Keratinocyte (primary cell): ENCODE results near the gene S1PR4. TPM values are rescaled to one million over a fixed set of nuclear protein-coding genes. Genes with fewer than 3 reads are reported as not detected.

Experiments used
- DNase-seq: peaks from one replicate; pipeline ENCODE4 v3.0.0-alpha.2; 2011; ENCODE audit warnings: low read depth, missing footprints, low spot score
- FAIRE-seq: peaks from 2 replicates; lab custom pipeline; 2011; peaks lifted over from hg19 to GRCh38; lab: Jason Lieb, UNC
- H2AFZ ChIP-seq: 2 replicates; pipeline ENCODE4 v1.6.0; 2012; ENCODE audit warnings: low read length, control low read depth, inconsistent platforms; ENCODE audit not compliant: control insufficient read depth
- H3K27ac ChIP-seq: 2 replicates; pipeline ENCODE4 v1.5.1; 2011; ENCODE audit warnings: low read length; ENCODE audit not compliant: control insufficient read depth, insufficient read depth
- H3K27me3 ChIP-seq: 3 replicates; pipeline ENCODE4 v1.6.0; 2011; ENCODE audit warnings: low read length; ENCODE audit not compliant: control insufficient read depth, insufficient read depth; ENCODE audit errors: extremely low read depth
- H3K36me3 ChIP-seq, 2 experiments: 2 replicates in 1 of 2; 3 replicates in 1 of 2; pipeline ENCODE4 v1.5.1; 2011; ENCODE audit warnings: low read length in 2 of 2, mild to moderate bottlenecking in 1 of 2; ENCODE audit not compliant: control insufficient read depth in 2 of 2, insufficient read depth in 2 of 2; ENCODE audit errors: extremely low read depth in 1 of 2
- H3K4me1 ChIP-seq: 3 replicates; pipeline ENCODE4 v1.5.1; 2011; ENCODE audit warnings: low read length; ENCODE audit not compliant: control insufficient read depth, insufficient read depth; ENCODE audit errors: extremely low read depth
- H3K4me2 ChIP-seq: 3 replicates; pipeline ENCODE4 v1.6.0; 2011; ENCODE audit warnings: low read depth, low read length; ENCODE audit not compliant: control insufficient read depth, insufficient read depth; ENCODE audit errors: extremely low read depth
- H3K4me3 ChIP-seq, 3 experiments: fragments of 200-600 bp in 1 of 3; sonication (generic) in 1 of 3; 2 replicates in 2 of 3; 3 replicates in 1 of 3; pipeline ENCODE4 v1.5.1; 2011 to 2016; ENCODE audit warnings: low read length in 3 of 3, mild to moderate bottlenecking in 3 of 3, control low read depth in 2 of 3, inconsistent platforms in 1 of 3, low read depth in 1 of 3, mixed read lengths in 1 of 3, mixed run types in 1 of 3, moderate library complexity in 1 of 3; ENCODE audit not compliant: control insufficient read depth in 2 of 3, insufficient read depth in 2 of 3; ENCODE audit errors: extremely low read depth in 1 of 3
- H3K79me2 ChIP-seq: 2 replicates; pipeline ENCODE4 v1.6.0; 2012; ENCODE audit warnings: low read length; ENCODE audit not compliant: control insufficient read depth, insufficient read depth
- H3K9ac ChIP-seq: 3 replicates; pipeline ENCODE4 v1.6.0; 2011; ENCODE audit warnings: low read length; ENCODE audit not compliant: control insufficient read depth, insufficient read depth; ENCODE audit errors: extremely low read depth
- H3K9me1 ChIP-seq: 3 replicates; pipeline ENCODE4 v1.6.0; 2011; ENCODE audit warnings: low read length; ENCODE audit not compliant: control insufficient read depth, insufficient read depth; ENCODE audit errors: extremely low read depth
- H3K9me3 ChIP-seq: 2 replicates; pipeline ENCODE4 v1.5.1; 2012; ENCODE audit warnings: low read depth, low read length; ENCODE audit not compliant: control insufficient read depth
- H4K20me1 ChIP-seq: 3 replicates; pipeline ENCODE4 v1.6.0; 2011; ENCODE audit warnings: low read length; ENCODE audit not compliant: control insufficient read depth, insufficient read depth; ENCODE audit errors: extremely low read depth
- EZH2 ChIP-seq: IDR thresholded peaks from one replicate; pipeline ENCODE4 v1.6.1; 2012; ENCODE audit warnings: inconsistent platforms, mild to moderate bottlenecking, low read length, moderate library complexity
- dilution Hi-C: fragments of 300-500 bp; cut with MboI; formaldehyde crosslinking; loops from one replicate; pipeline ENCODE4 v1.7.0; 2020; ENCODE audit warnings: low sequenced_read_pairs; ENCODE audit not compliant: extremely low pct_ligation_motif_present
- polyA plus RNA-seq, 5 experiments: library from polyadenylated mRNA; depleted of rRNA in 3 of 5; stranded (reverse) in 3 of 5; stranded (forward) in 1 of 5; unstranded in 1 of 5; fragments of >200 nt; gene quantifications; 1 replicate in 1 of 5; 2 replicates in 3 of 5; 3 replicates in 1 of 5; pipeline versions ENCODE4 v1.2.1 to v1.2.3, GENCODE V29; 2011 to 2012; ENCODE audit warnings: missing spikeins in 2 of 5, low read depth in 1 of 5, low replicate concordance in 1 of 5
- TF ChIP-seq, protein P1 (sequence below), 3 experiments: IDR thresholded peaks in 1 of 3; conservative IDR thresholded peaks in 1 of 3; optimal IDR thresholded peaks in 1 of 3; 2 replicates in 2 of 3; 3 replicates in 1 of 3; pipeline versions ENCODE3 to v1.5.1; 2011; ENCODE audit warnings: low read length in 3 of 3, mild to moderate bottlenecking in 3 of 3, moderate library complexity in 2 of 3, control low read depth in 1 of 3, inconsistent platforms in 1 of 3; ENCODE audit not compliant: insufficient read depth in 2 of 3; ENCODE audit errors: extremely low read depth in 1 of 3

Gene S1PR4
- polyA plus RNA-seq, 1 donor (not counting 4 experiments of a cell fraction or from before 2014, with no cell fraction given) = 0.08 TPM

DNA sequence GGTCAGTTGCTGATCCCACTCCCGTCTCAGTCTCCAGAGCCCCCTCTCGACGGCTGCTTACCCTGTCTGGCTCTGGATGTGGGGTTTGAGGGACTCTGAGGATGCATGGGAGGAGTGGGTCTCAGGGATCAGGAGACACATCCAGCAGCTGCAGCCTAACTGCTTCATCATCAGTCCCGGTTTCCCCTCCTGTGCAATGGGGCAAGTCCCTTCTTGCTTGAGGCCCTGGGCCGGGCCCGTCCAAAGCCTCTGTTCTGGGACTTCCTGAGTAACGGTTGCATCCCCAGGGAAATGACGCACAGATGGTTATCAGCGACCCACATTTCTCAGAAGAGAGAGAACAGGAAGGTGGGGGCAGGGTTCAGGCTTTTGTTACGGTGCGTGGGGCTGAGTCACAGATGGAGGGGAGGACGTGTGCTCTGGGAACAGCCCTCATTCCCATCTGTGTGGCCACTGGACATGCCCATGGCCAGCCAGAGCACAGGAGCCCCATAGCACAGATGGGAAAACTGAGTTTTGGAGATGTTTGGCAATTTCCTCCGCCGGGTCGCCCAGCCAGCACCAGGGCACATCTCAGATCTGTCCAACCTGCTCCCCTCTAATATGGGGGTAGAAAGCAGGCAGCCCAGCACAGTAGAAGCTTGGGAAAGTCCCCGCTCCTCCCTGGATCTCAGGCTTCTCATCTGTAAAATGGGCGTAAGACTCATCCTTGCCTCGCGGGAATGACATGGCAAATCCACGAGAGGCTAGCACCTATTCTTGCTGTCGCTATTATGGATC lies 23.4 kb upstream of the S1PR4 start:
- Histone ChIP-seq H3K4me3 (peak overlapping the region in 1 of 3 experiments; percentile 51), H4K20me1 (no peaks in the 10 kb centered on the region), H3K9me1 (no peaks in the 10 kb centered on the region), H3K4me2 (peak overlapping the region; percentile 93), H3K4me1 (peaks cover 16% of the 10 kb centered on the region), H3K79me2 (peaks cover 28% of the 10 kb centered on the region), H3K27ac (peak overlapping the region; percentile 99), H3K27me3 (no peaks in the 10 kb centered on the region), H3K36me3 (peaks cover 42 to 61% of the 10 kb centered on the region in 2 experiments), H2AFZ (peak overlapping the region; percentile 49), H3K9ac (peak overlapping the region; percentile 80), H3K9me3 (no peaks in the 10 kb centered on the region)
- no peak for TF ChIP-seq EZH2
- TF ChIP-seq, protein P1, sequence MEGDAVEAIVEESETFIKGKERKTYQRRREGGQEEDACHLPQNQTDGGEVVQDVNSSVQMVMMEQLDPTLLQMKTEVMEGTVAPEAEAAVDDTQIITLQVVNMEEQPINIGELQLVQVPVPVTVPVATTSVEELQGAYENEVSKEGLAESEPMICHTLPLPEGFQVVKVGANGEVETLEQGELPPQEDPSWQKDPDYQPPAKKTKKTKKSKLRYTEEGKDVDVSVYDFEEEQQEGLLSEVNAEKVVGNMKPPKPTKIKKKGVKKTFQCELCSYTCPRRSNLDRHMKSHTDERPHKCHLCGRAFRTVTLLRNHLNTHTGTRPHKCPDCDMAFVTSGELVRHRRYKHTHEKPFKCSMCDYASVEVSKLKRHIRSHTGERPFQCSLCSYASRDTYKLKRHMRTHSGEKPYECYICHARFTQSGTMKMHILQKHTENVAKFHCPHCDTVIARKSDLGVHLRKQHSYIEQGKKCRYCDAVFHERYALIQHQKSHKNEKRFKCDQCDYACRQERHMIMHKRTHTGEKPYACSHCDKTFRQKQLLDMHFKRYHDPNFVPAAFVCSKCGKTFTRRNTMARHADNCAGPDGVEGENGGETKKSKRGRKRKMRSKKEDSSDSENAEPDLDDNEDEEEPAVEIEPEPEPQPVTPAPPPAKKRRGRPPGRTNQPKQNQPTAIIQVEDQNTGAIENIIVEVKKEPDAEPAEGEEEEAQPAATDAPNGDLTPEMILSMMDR (optimal IDR thresholded peaks at IDR 0.05 in 1 of 3, IDR thresholded peaks at IDR 0.05 in 1 of 3, conservative IDR thresholded peaks at IDR 0.05 in 1 of 3; ENCODE audit: extremely low read depth in 1 of 3, insufficient read depth in 2 of 3, low read length in 3 of 3) = no peak
- dilution Hi-C loops = no loop called here
- peak; percentile 99 for DNase-seq
- peak; percentile 98 for FAIRE-seq

DNA sequence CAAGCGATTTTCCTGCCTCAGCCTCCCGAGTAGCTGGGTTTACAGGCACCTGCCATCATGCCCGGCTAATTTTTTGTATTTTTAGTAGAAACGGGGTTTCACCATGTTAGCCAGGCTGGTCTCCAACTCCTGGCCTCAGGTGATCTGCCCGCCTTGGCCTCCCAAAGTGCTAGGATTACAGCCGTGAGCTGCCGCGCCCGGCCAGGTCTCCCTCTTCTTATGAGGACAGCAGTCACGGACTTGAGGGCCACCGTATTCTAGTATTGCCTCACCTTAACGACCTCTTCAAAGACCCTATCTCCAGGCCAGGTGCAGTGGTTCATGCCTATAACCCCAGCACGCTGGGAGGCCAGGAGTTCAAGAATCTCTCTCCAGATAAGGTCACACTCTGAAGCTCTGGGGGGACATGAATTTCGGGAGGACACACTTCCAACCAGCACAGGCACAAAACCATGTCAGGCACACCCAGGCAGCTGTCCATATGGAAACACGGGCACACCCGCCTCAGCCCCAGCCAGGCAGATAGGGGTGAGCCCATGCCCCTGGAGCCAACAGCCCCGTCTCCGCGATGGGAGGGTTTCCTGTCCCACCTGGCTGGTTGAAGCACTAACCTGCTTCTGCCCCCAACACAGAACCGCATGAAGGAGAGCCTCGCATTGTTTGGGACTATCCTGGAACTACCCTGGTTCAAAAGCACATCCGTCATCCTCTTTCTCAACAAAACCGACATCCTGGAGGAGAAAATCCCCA lies 21.3 kb upstream of the S1PR4 start:
- Histone ChIP-seq H3K4me2 (no peak overlapping the region), H3K36me3 (peaks cover 35 to 57% of the 10 kb centered on the region in 2 experiments), H3K4me3 (no peak overlapping the region), H3K79me2 (peaks cover 21% of the 10 kb centered on the region), H3K27ac (no peak overlapping the region), H3K9me3 (no peaks in the 10 kb centered on the region), H3K4me1 (peaks cover 27% of the 10 kb centered on the region), H3K27me3 (no peaks in the 10 kb centered on the region), H3K9ac (no peak overlapping the region), H2AFZ (no peak overlapping the region), H3K9me1 (no peaks in the 10 kb centered on the region), H4K20me1 (no peaks in the 10 kb centered on the region)
- no peak for FAIRE-seq
- TF ChIP-seq, protein P1 (optimal IDR thresholded peaks at IDR 0.05 in 1 of 3, IDR thresholded peaks at IDR 0.05 in 1 of 3, conservative IDR thresholded peaks at IDR 0.05 in 1 of 3; ENCODE audit: extremely low read depth in 1 of 3, insufficient read depth in 2 of 3, low read length in 3 of 3) = no peak
- TF ChIP-seq EZH2 = no peak
- no peak for DNase-seq
- dilution Hi-C loops = no loop called here
